GM13976 (cell line): ENCODE measurements around the gene HOXA2.

Source experiments
- DNase-seq: peaks from one replicate; pipeline ENCODE4 v3.0.0; 2012; ENCODE audit warnings: low spot score
- in situ Hi-C: fragments of 300-500 bp; cut with MboI; formaldehyde crosslinking; loops from one replicate; pipeline ENCODE4 v1.12.0; 2022; ENCODE audit warnings: low sequenced_read_pairs, mixed read lengths, inconsistent platforms; ENCODE audit not compliant: unreplicated experiment
- TF ChIP-seq, protein P1 (sequence below): IDR thresholded peaks from 2 replicates; pipeline ENCODE4 v1.5.1; 2012; ENCODE audit warnings: borderline replicate concordance, mild to moderate bottlenecking; ENCODE audit not compliant: insufficient read depth; ENCODE audit errors: extremely low read depth, missing control alignments, control extremely low read depth

Gene HOXA2

DNA sequence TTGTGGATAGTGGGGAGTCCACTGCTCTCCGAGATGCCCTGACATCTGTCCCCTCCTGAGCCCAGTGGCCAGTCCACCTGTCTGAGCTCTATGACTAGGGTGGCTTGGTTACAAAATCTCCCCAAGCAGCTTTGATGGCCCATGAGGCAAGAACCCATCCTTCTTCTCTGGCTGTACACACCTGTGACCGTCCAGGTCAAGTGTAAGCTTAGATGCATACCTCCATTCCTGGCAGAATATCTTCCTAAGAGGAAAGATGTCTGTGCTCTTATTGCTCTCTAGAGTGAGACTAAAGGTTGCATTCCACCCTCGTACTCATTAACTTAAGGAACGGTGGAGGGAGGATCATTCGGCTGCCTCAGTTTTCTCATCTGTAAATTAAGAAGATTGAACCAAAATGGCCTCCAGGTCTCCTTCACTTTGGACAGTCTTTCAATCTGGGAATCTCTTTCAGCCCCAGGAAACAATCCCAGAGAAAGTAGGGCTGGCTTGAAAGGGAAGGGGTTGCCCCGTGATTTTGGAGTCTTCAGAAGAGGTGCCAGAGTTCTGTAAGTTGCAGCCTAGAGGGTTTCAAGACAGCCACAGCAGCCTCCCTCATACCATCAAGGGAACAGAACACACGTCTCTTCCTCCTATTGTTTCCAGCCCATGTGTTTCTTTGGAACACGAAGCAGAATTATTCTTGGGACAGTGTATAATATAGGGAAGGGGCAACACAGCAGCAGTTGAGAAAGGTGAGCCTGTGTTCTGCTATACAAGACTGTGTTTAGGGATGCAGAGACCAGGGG lies 22.6 kb upstream of the HOXA2 start:
- in situ Hi-C loops = no loop called here
- DNase-seq = no peak
- TF ChIP-seq, protein P1, sequence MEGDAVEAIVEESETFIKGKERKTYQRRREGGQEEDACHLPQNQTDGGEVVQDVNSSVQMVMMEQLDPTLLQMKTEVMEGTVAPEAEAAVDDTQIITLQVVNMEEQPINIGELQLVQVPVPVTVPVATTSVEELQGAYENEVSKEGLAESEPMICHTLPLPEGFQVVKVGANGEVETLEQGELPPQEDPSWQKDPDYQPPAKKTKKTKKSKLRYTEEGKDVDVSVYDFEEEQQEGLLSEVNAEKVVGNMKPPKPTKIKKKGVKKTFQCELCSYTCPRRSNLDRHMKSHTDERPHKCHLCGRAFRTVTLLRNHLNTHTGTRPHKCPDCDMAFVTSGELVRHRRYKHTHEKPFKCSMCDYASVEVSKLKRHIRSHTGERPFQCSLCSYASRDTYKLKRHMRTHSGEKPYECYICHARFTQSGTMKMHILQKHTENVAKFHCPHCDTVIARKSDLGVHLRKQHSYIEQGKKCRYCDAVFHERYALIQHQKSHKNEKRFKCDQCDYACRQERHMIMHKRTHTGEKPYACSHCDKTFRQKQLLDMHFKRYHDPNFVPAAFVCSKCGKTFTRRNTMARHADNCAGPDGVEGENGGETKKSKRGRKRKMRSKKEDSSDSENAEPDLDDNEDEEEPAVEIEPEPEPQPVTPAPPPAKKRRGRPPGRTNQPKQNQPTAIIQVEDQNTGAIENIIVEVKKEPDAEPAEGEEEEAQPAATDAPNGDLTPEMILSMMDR = no peak

- TF ChIP-seq, protein P1 = no peak
- no peak for DNase-seq
- in situ Hi-C loops = no loop called here
Observed at GRCh38 chr7:27124096-27124901, 21.8 kb upstream of the HOXA2 start.

DNA sequence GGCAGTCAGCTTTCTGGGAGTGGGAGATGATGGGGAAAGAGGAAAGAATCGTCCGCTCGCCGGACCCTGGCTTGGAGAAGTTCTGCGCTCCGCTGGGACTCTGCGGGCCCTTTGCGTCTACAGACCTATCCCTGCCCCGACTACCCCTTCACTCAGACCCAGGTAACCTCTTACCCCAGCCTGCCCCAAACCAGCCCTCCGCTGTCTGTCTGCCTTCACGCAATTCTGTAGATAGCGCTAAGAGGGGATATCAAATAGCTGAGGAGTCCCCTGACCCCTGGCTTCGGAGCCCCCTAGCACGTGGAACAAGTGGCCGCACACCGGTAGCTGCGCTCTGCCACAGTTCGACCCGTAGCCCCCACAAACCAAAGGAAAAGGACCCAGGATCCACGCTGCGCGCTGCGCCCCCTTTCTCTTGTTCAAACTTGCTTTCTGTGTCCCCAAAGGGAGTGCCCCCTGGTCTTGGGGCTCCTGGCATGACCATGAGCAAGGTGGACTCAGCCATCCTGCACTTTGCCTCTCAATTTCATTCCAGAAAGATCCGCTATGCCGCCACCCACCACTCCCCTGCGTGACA lies 21.1 kb upstream of the HOXA2 start:
- DNase-seq = no peak
- in situ Hi-C loops = no loop called here
- TF ChIP-seq, protein P1 = no peak

- in situ Hi-C loops = no loop called here
- DNase-seq = no peak
- TF ChIP-seq, protein P1 = no peak
Observed at GRCh38 chr7:27123007-27123476, 20.6 kb upstream of the HOXA2 start.

DNA sequence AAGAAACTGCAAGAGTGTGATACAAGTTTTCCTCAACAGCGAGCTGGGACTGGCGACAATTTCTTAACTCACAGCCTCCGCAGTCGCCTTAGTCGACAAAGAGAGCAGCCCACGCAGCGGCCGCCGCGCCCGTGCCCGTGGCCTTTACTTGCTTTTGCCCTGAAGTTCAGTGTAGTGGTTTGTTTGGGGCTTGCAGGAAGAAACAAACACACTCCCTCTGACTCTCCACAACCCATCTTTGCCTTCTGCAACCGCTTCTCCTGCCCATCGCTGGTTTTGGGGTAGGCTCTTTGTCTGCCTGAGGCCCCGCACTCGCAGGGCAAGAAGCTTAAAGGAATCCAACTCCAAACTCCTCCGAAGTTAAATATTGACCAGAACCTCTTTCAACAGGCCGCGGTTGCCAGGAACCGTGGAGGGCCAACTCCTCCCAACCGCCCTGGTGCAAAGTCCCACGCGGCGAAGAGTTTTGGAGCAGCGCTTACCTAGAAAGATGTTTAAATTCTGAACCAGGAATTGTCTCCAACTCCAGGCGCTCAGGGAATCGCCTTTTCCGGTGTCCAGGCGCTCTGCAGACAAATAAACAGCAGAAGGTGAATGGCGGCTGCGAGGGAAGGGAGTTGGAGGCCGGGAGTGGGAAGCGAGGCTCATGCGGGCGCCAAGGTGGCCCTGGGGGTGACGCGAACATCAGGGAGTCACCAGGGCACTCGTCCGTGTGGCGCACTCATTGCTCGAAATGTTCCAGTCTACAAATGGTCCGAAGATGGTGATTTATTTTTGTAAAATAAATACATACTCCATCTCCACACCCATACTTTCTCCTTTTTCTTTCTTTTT lies 19.8 kb upstream of the HOXA2 start:
- TF ChIP-seq, protein P1 = no peak

GRCh38 chr7:27121684-27122076 lies 19.2 kb upstream of the HOXA2 start:
- in situ Hi-C loops = no loop called here
- TF ChIP-seq, protein P1 = no peak
- DNase-seq = no peak

More for the DNA sequence above, 19.8 kb upstream of the HOXA2 start:
- in situ Hi-C loops = no loop called here
- DNase-seq = no peak
